Keratinocyte (primary cell): ENCODE results near the gene WNT9B. TPM values are rescaled to one million over a fixed set of nuclear protein-coding genes. Genes with fewer than 3 reads are reported as not detected.
"Not testable (repeated sequence)": the region's sequence is repeated elsewhere in the genome, so short reads cannot be mapped to it uniquely, and the experiment has no call there.

Source experiments
- DNase-seq: peaks from one replicate; pipeline ENCODE4 v3.0.0-alpha.2; 2011; ENCODE audit warnings: low read depth, missing footprints, low spot score
- FAIRE-seq: peaks from 2 replicates; lab custom pipeline; 2011; peaks lifted over from hg19 to GRCh38; lab: Jason Lieb, UNC
- H2AFZ ChIP-seq: 2 replicates; pipeline ENCODE4 v1.6.0; 2012; ENCODE audit warnings: low read length, control low read depth, inconsistent platforms; ENCODE audit not compliant: control insufficient read depth
- H3K27ac ChIP-seq: 2 replicates; pipeline ENCODE4 v1.5.1; 2011; ENCODE audit warnings: low read length; ENCODE audit not compliant: control insufficient read depth, insufficient read depth
- H3K27me3 ChIP-seq: 3 replicates; pipeline ENCODE4 v1.6.0; 2011; ENCODE audit warnings: low read length; ENCODE audit not compliant: control insufficient read depth, insufficient read depth; ENCODE audit errors: extremely low read depth
- H3K36me3 ChIP-seq, 2 experiments: 2 replicates in 1 of 2; 3 replicates in 1 of 2; pipeline ENCODE4 v1.5.1; 2011; ENCODE audit warnings: low read length in 2 of 2, mild to moderate bottlenecking in 1 of 2; ENCODE audit not compliant: control insufficient read depth in 2 of 2, insufficient read depth in 2 of 2; ENCODE audit errors: extremely low read depth in 1 of 2
- H3K4me1 ChIP-seq: 3 replicates; pipeline ENCODE4 v1.5.1; 2011; ENCODE audit warnings: low read length; ENCODE audit not compliant: control insufficient read depth, insufficient read depth; ENCODE audit errors: extremely low read depth
- H3K4me2 ChIP-seq: 3 replicates; pipeline ENCODE4 v1.6.0; 2011; ENCODE audit warnings: low read depth, low read length; ENCODE audit not compliant: control insufficient read depth, insufficient read depth; ENCODE audit errors: extremely low read depth
- H3K4me3 ChIP-seq, 3 experiments: fragments of 200-600 bp in 1 of 3; sonication (generic) in 1 of 3; 2 replicates in 2 of 3; 3 replicates in 1 of 3; pipeline ENCODE4 v1.5.1; 2011 to 2016; ENCODE audit warnings: low read length in 3 of 3, mild to moderate bottlenecking in 3 of 3, control low read depth in 2 of 3, inconsistent platforms in 1 of 3, low read depth in 1 of 3, mixed read lengths in 1 of 3, mixed run types in 1 of 3, moderate library complexity in 1 of 3; ENCODE audit not compliant: control insufficient read depth in 2 of 3, insufficient read depth in 2 of 3; ENCODE audit errors: extremely low read depth in 1 of 3
- H3K79me2 ChIP-seq: 2 replicates; pipeline ENCODE4 v1.6.0; 2012; ENCODE audit warnings: low read length; ENCODE audit not compliant: control insufficient read depth, insufficient read depth
- H3K9ac ChIP-seq: 3 replicates; pipeline ENCODE4 v1.6.0; 2011; ENCODE audit warnings: low read length; ENCODE audit not compliant: control insufficient read depth, insufficient read depth; ENCODE audit errors: extremely low read depth
- H3K9me1 ChIP-seq: 3 replicates; pipeline ENCODE4 v1.6.0; 2011; ENCODE audit warnings: low read length; ENCODE audit not compliant: control insufficient read depth, insufficient read depth; ENCODE audit errors: extremely low read depth
- H3K9me3 ChIP-seq: 2 replicates; pipeline ENCODE4 v1.5.1; 2012; ENCODE audit warnings: low read depth, low read length; ENCODE audit not compliant: control insufficient read depth
- H4K20me1 ChIP-seq: 3 replicates; pipeline ENCODE4 v1.6.0; 2011; ENCODE audit warnings: low read length; ENCODE audit not compliant: control insufficient read depth, insufficient read depth; ENCODE audit errors: extremely low read depth
- CTCF ChIP-seq, 3 experiments: IDR thresholded peaks in 1 of 3; conservative IDR thresholded peaks in 1 of 3; optimal IDR thresholded peaks in 1 of 3; 2 replicates in 2 of 3; 3 replicates in 1 of 3; pipeline versions ENCODE3 to v1.5.1; 2011; ENCODE audit warnings: low read length in 3 of 3, mild to moderate bottlenecking in 3 of 3, moderate library complexity in 2 of 3, control low read depth in 1 of 3, inconsistent platforms in 1 of 3; ENCODE audit not compliant: insufficient read depth in 2 of 3; ENCODE audit errors: extremely low read depth in 1 of 3
- EZH2 ChIP-seq: IDR thresholded peaks from one replicate; pipeline ENCODE4 v1.6.1; 2012; ENCODE audit warnings: inconsistent platforms, mild to moderate bottlenecking, low read length, moderate library complexity
- dilution Hi-C: fragments of 300-500 bp; cut with MboI; formaldehyde crosslinking; loops from one replicate; pipeline ENCODE4 v1.7.0; 2020; ENCODE audit warnings: low sequenced_read_pairs; ENCODE audit not compliant: extremely low pct_ligation_motif_present
- polyA plus RNA-seq, 5 experiments: library from polyadenylated mRNA; depleted of rRNA in 3 of 5; stranded (reverse) in 3 of 5; stranded (forward) in 1 of 5; unstranded in 1 of 5; fragments of >200 nt; gene quantifications; 1 replicate in 1 of 5; 2 replicates in 3 of 5; 3 replicates in 1 of 5; pipeline versions ENCODE4 v1.2.1 to v1.2.3, GENCODE V29; 2011 to 2012; ENCODE audit warnings: missing spikeins in 2 of 5, low read depth in 1 of 5, low replicate concordance in 1 of 5

The WNT9B gene
- polyA plus RNA-seq, 1 donor (not counting 4 experiments of a cell fraction or from before 2014, with no cell fraction given): not detected

GRCh38 chr17:46837521-46837920, 13.9 kb upstream of the WNT9B start:
- Histone ChIP-seq H3K9me3 (no peaks in the 10 kb centered on the region), H3K4me3 (no peak overlapping the region), H2AFZ (no peak overlapping the region), H3K36me3 (no peaks in the 10 kb centered on the region), H3K79me2 (no peaks in the 10 kb centered on the region), H4K20me1 (no peaks in the 10 kb centered on the region), H3K27ac (no peak overlapping the region), H3K4me1 (peaks cover 12% of the 10 kb centered on the region), H3K9ac (no peak overlapping the region), H3K27me3 (peaks cover 6% of the 10 kb centered on the region), H3K4me2 (no peak overlapping the region), H3K9me1 (no peaks in the 10 kb centered on the region)
- dilution Hi-C loops: no loop called here
- TF ChIP-seq EZH2: no peak
- no peak for TF ChIP-seq CTCF (optimal IDR thresholded peaks at IDR 0.05 in 1 of 3, IDR thresholded peaks at IDR 0.05 in 1 of 3, conservative IDR thresholded peaks at IDR 0.05 in 1 of 3; ENCODE audit: extremely low read depth in 1 of 3, insufficient read depth in 2 of 3, low read length in 3 of 3)
- FAIRE-seq: no peak
- no peak for DNase-seq

GRCh38 chr17:46839211-46839610, 12.2 kb upstream of the WNT9B start:
- DNase-seq (no peak), FAIRE-seq (no peak)
- no peaks in the 10 kb centered on the region for H3K79me2 ChIP-seq
- H3K36me3 ChIP-seq: no peaks in the 10 kb centered on the region
- H3K4me2 ChIP-seq: no peak overlapping the region
- no peaks in the 10 kb centered on the region for H3K9me3 ChIP-seq
- H3K4me3 ChIP-seq: no peak overlapping the region
- dilution Hi-C loops: no loop called here
- H3K27ac ChIP-seq: no peak overlapping the region
- H3K9ac ChIP-seq: no peak overlapping the region
- H3K27me3 ChIP-seq: peaks cover 6% of the 10 kb centered on the region
- no peaks in the 10 kb centered on the region for H3K4me1 ChIP-seq
- no peak overlapping the region for H2AFZ ChIP-seq
- TF ChIP-seq EZH2 (no peak), CTCF (optimal IDR thresholded peaks at IDR 0.05 in 1 of 3, IDR thresholded peaks at IDR 0.05 in 1 of 3, conservative IDR thresholded peaks at IDR 0.05 in 1 of 3; ENCODE audit: extremely low read depth in 1 of 3, insufficient read depth in 2 of 3, low read length in 3 of 3) (no peak)
- H4K20me1 ChIP-seq: no peaks in the 10 kb centered on the region
- H3K9me1 ChIP-seq: no peaks in the 10 kb centered on the region

GRCh38 chr17:46840596-46840995, 10.8 kb upstream of the WNT9B start:
- H3K27me3 ChIP-seq: not testable (repeated sequence)

More at GRCh38 chr17:46840596-46840995, 10.8 kb upstream of the WNT9B start:
- H3K9me1 ChIP-seq, H3K9ac ChIP-seq, DNase-seq, H3K27ac ChIP-seq, H3K4me2 ChIP-seq, H4K20me1 ChIP-seq, FAIRE-seq, H3K4me1 ChIP-seq, H2AFZ ChIP-seq, H3K79me2 ChIP-seq, H3K36me3 ChIP-seq, dilution Hi-C loops, H3K9me3 ChIP-seq, H3K4me3 ChIP-seq: not testable (repeated sequence)
